ENCODE results near the gene BUD23. TPM values are rescaled to one million over a fixed set of nuclear protein-coding genes. Genes with fewer than 3 reads are reported as not detected.

BUD23 gene
- total and polyA plus RNA-seq, 2 donors (not counting 1 experiment from before 2014, with no cell fraction given) = 62.4 to 63.9 TPM

DNA sequence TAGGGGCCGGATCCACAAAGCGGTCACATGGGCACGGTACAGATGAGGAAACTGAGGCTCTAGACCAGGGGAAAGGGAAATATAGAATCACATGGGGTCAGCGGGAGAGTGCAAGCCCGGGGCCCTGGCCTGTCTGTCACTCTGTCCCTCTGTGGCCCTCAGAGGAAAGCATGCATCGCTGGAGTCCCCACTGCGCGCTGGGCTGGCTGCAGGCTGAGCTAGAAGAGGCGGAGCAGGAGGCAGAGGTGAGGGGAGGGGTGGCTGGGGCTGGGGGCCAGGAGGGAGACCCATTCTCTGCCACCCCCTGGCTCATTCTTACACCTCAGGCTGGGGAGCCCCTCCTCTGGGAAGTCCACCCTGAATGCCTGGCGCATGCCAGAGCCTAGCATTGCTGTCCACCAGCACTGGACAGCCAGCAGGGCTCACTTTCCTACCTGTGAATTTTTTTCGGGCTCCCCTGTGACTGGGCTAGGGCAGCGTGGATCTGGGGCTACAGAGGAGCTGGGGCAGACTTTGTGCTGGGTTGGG is 13.5 kb upstream of the BUD23 start:
- H3K27me3 ChIP-seq (replicated peaks in 1 of 4; ENCODE audit: control extremely low read depth in 1 of 4, control insufficient read depth in 3 of 4, insufficient read depth in 4 of 4, low read length in 3 of 4) = peaks cover 0 to 39% (median 9%) of the 10 kb centered on the region in 4 experiments
- Mint-ChIP-seq H3K27ac (no peak overlapping the region), H3K27me3 (peaks cover 22% of the 10 kb centered on the region), H3K4me1 (peaks cover 8% of the 10 kb centered on the region), H3K9me3 (ENCODE audit: insufficient read depth) (no peaks in the 10 kb centered on the region), H3K4me3 (no peak overlapping the region)
- DNase-seq (no peak), ATAC-seq (ENCODE audit: low read depth) (no peak)
- no peak overlapping the region for H3K4me3 ChIP-seq (ENCODE audit: control extremely low read depth in 1 of 5, extremely low read depth in 1 of 5, insufficient read depth in 1 of 5, low read depth in 2 of 5, low read length in 4 of 5)
- POLR2A ChIA-PET = interaction anchor here (0.7 kb wide), 1 partner anchor 151 kb away, joined by 4 read pairs; no protein-coding TSS in a partner anchor
- H3K4me1 ChIP-seq (ENCODE audit: control insufficient read depth in 2 of 2, insufficient read depth in 2 of 2, low read length in 2 of 2) = peaks cover 8 to 16% of the 10 kb centered on the region in 2 donors
- H3K36me3 ChIP-seq (replicated peaks in 1 of 2; ENCODE audit: control extremely low read depth in 1 of 2, control insufficient read depth in 1 of 2, extremely low read depth in 1 of 2, insufficient read depth in 2 of 2, low read length in 1 of 2) = no peaks in the 10 kb centered on the region
- no peak overlapping the region for H3K27ac ChIP-seq (ENCODE audit: low read length in 2 of 2)
- intact Hi-C loops (cut with micrococcal nuclease) = no loop called here
- H3K79me2 ChIP-seq (ENCODE audit: control insufficient read depth, insufficient read depth, low read length) = no peaks in the 10 kb centered on the region
- no peak overlapping the region for H3K9ac ChIP-seq (ENCODE audit: low read length)
- 65% methylated on average over 11 of the region's 12 CpGs for WGBS (ENCODE audit: insufficient coverage)
- H4K20me1 ChIP-seq (ENCODE audit: control insufficient read depth, insufficient read depth, low read length, poor library complexity, severe bottlenecking) = no peaks in the 10 kb centered on the region
- no peak overlapping the region for H2AFZ ChIP-seq (ENCODE audit: insufficient read depth, low read depth, low read length, poor library complexity, severe bottlenecking)
- peaks cover 0 to 3% (median 0%) of the 10 kb centered on the region in 3 donors for H3K9me3 ChIP-seq (ENCODE audit: control extremely low read depth in 1 of 3, control insufficient read depth in 2 of 3, insufficient read depth in 1 of 3, low read length in 2 of 3)
- CTCF ChIA-PET = no interaction called here
- TF ChIP-seq, protein P1, sequence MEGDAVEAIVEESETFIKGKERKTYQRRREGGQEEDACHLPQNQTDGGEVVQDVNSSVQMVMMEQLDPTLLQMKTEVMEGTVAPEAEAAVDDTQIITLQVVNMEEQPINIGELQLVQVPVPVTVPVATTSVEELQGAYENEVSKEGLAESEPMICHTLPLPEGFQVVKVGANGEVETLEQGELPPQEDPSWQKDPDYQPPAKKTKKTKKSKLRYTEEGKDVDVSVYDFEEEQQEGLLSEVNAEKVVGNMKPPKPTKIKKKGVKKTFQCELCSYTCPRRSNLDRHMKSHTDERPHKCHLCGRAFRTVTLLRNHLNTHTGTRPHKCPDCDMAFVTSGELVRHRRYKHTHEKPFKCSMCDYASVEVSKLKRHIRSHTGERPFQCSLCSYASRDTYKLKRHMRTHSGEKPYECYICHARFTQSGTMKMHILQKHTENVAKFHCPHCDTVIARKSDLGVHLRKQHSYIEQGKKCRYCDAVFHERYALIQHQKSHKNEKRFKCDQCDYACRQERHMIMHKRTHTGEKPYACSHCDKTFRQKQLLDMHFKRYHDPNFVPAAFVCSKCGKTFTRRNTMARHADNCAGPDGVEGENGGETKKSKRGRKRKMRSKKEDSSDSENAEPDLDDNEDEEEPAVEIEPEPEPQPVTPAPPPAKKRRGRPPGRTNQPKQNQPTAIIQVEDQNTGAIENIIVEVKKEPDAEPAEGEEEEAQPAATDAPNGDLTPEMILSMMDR (IDR thresholded peaks at IDR 0.05) = no peak
- no peak for TF ChIP-seq EZH2 (IDR thresholded peaks at IDR 0.05; ENCODE audit: borderline replicate concordance, insufficient read depth, low read depth, low read length, poor library complexity, severe bottlenecking)
- H3K4me2 ChIP-seq (replicated peaks; ENCODE audit: low read depth, low read length, poor library complexity, severe bottlenecking) = no peak overlapping the region

DNA sequence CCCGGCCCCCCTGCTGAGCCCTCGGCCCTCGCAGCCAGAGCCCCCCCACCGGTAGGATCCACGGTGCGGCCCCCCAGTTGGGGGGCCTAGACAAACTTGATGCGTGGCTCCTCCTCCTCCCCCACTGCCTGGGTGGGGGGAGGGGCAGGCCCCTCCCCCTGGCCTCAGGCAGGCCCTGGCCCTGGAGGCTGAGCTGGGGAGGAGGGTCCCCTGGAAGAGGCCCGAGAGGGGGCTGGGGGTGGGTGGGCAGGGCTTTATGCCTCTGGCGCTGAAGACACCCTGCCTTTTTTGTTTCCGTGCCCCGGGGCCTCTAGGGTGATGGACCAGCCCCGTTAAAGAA is 12.1 kb upstream of the BUD23 start:
- no peaks in the 10 kb centered on the region for H3K9me3 Mint-ChIP-seq (ENCODE audit: insufficient read depth)
- 40% methylated on average over 5 of the region's 12 CpGs for WGBS (ENCODE audit: insufficient coverage)
- Histone ChIP-seq H3K27ac (ENCODE audit: low read length in 2 of 2) (no peak overlapping the region), H3K36me3 (replicated peaks in 1 of 2; ENCODE audit: control extremely low read depth in 1 of 2, control insufficient read depth in 1 of 2, extremely low read depth in 1 of 2, insufficient read depth in 2 of 2, low read length in 1 of 2) (no peaks in the 10 kb centered on the region), H4K20me1 (ENCODE audit: control insufficient read depth, insufficient read depth, low read length, poor library complexity, severe bottlenecking) (no peaks in the 10 kb centered on the region), H3K4me1 (ENCODE audit: control insufficient read depth in 2 of 2, insufficient read depth in 2 of 2, low read length in 2 of 2) (peaks cover 8 to 16% of the 10 kb centered on the region in 2 donors), H2AFZ (ENCODE audit: insufficient read depth, low read depth, low read length, poor library complexity, severe bottlenecking) (no peak overlapping the region), H3K27me3 (replicated peaks in 1 of 4; ENCODE audit: control extremely low read depth in 1 of 4, control insufficient read depth in 3 of 4, insufficient read depth in 4 of 4, low read length in 3 of 4) (peaks cover 0 to 26% (median 7%) of the 10 kb centered on the region in 4 experiments), H3K79me2 (ENCODE audit: control insufficient read depth, insufficient read depth, low read length) (no peaks in the 10 kb centered on the region), H3K9ac (ENCODE audit: low read length) (no peak overlapping the region), H3K9me3 (ENCODE audit: control extremely low read depth in 1 of 3, control insufficient read depth in 2 of 3, insufficient read depth in 1 of 3, low read length in 2 of 3) (peaks cover 0 to 3% (median 0%) of the 10 kb centered on the region in 3 donors), H3K4me3 (ENCODE audit: control extremely low read depth in 1 of 5, extremely low read depth in 1 of 5, insufficient read depth in 1 of 5, low read depth in 2 of 5, low read length in 4 of 5) (no peak overlapping the region), H3K4me2 (replicated peaks; ENCODE audit: low read depth, low read length, poor library complexity, severe bottlenecking) (no peak overlapping the region)
- ChIA-PET CTCF (no interaction called here), POLR2A (no interaction called here)
- ATAC-seq (ENCODE audit: low read depth) (no peak), DNase-seq (no peak)
- H3K4me3 Mint-ChIP-seq = no peak overlapping the region
- H3K27me3 Mint-ChIP-seq = peaks cover 12% of the 10 kb centered on the region
- H3K4me1 Mint-ChIP-seq = peaks cover 6% of the 10 kb centered on the region
- intact Hi-C loops (cut with micrococcal nuclease) = no loop called here
- H3K27ac Mint-ChIP-seq = no peak overlapping the region
- TF ChIP-seq, protein P1 (IDR thresholded peaks at IDR 0.05) = no peak
- no peak for TF ChIP-seq EZH2 (IDR thresholded peaks at IDR 0.05; ENCODE audit: borderline replicate concordance, insufficient read depth, low read depth, low read length, poor library complexity, severe bottlenecking)
